PC-3 (cell line): ENCODE results near the gene BPIFB2. TPM values are rescaled to one million over a fixed set of nuclear protein-coding genes. Genes with fewer than 3 reads are reported as not detected.

Source experiments
- ATAC-seq: fragments of 200-7000 bp; cut with Tn5 transposase; 2 replicates; pipeline ENCODE4 v1.9.1; 2020; ENCODE audit warnings: mild to moderate bottlenecking, moderate library complexity
- BruUV-seq: library from RNA; stranded (reverse); fragments of 400-500 nt; replicated peaks from 2 replicates; lab custom pipeline; 2021; lab: Mats Ljungman, UMichigan
- CTCF ChIA-PET: fragments of 300-600 bp; sonication (Branson Sonifier 250); formaldehyde crosslinking; loops from one replicate; lab custom pipeline; 2022; ENCODE audit warnings: antibody characterized with exemption; lab: Charles Lee
- POLR2A ChIA-PET: fragments of 300-600 bp; sonication (Branson Sonifier 250); formaldehyde crosslinking; loops from one replicate; lab custom pipeline; 2022; ENCODE audit warnings: antibody characterized with exemption; ENCODE audit not compliant: unreplicated experiment; lab: Charles Lee
- DNase-seq: peaks from one replicate; pipeline ENCODE4 v3.0.0-alpha.2; 2015
- H2AFZ ChIP-seq: fragments of 300-600 bp; sonication (generic); 2 replicates; pipeline ENCODE4 v1.6.0; 2016; ENCODE audit warnings: antibody characterized with exemption, low read length
- H3F3A ChIP-seq: fragments of 300-600 bp; sonication (generic); one replicate; pipeline ENCODE4 v1.6.0; 2017; ENCODE audit warnings: antibody characterized with exemption, low read length, control low read depth, mild to moderate bottlenecking; ENCODE audit not compliant: unreplicated experiment
- H3K27ac ChIP-seq: fragments of 300-600 bp; sonication (generic); 2 replicates; pipeline ENCODE4 v1.5.1; 2016; ENCODE audit warnings: mild to moderate bottlenecking, low read length
- H3K27me3 ChIP-seq: fragments of 300-600 bp; sonication (generic); 2 replicates; pipeline ENCODE4 v1.6.1; 2016; ENCODE audit warnings: low read length, mixed read lengths
- H3K36me3 ChIP-seq: fragments of 300-600 bp; sonication (generic); 2 replicates; pipeline ENCODE4 v1.6.1; 2016; ENCODE audit warnings: low read depth, mixed run types, low read length, mixed read lengths
- H3K4me1 ChIP-seq: fragments of 300-600 bp; sonication (generic); 2 replicates; pipeline ENCODE4 v1.5.1; 2016; ENCODE audit warnings: low read length; ENCODE audit not compliant: insufficient read depth
- H3K4me2 ChIP-seq: fragments of 300-600 bp; sonication (generic); 2 replicates; pipeline ENCODE4 v1.6.0; 2016; ENCODE audit warnings: low read length
- H3K4me3 ChIP-seq: fragments of 300-600 bp; sonication (generic); 2 replicates; pipeline ENCODE4 v1.5.1; 2016; ENCODE audit warnings: mild to moderate bottlenecking, low read length, mixed read lengths
- H3K79me2 ChIP-seq: fragments of 300-600 bp; sonication (generic); 2 replicates; pipeline ENCODE4 v1.6.1; 2017; ENCODE audit warnings: low read length, mixed read lengths
- H3K9ac ChIP-seq: fragments of 300-600 bp; sonication (generic); 2 replicates; pipeline ENCODE4 v1.6.0; 2016; ENCODE audit warnings: mild to moderate bottlenecking, low read length
- H3K9me2 ChIP-seq: fragments of 300-600 bp; sonication (generic); replicated peaks from 2 replicates; pipeline ENCODE4 v1.6.1; 2016; ENCODE audit warnings: mixed run types, low read length, mixed read lengths
- H3K9me3 ChIP-seq: fragments of 300-600 bp; sonication (generic); 2 replicates; pipeline ENCODE4 v1.6.1; 2016; ENCODE audit warnings: low read length, mixed read lengths
- H4K20me1 ChIP-seq: fragments of 300-600 bp; sonication (generic); 2 replicates; pipeline ENCODE4 v1.6.1; 2016; ENCODE audit warnings: low read length, mixed read lengths
- EZH2 ChIP-seq: fragments of 300-600 bp; sonication (generic); IDR thresholded peaks from one replicate; pipeline ENCODE4 v1.6.1; 2017; ENCODE audit warnings: antibody characterized with exemption, mild to moderate bottlenecking, low read length; ENCODE audit not compliant: unreplicated experiment
- EZH2phosphoT487 ChIP-seq: fragments of 300-600 bp; sonication (generic); IDR thresholded peaks from 2 replicates; pipeline ENCODE4 v1.6.1; 2018; ENCODE audit warnings: mild to moderate bottlenecking, antibody characterized with exemption, low read length, borderline replicate concordance
- intact Hi-C: fragments of 100-400 bp; cut with micrococcal nuclease; formaldehyde crosslinking; loops from 2 replicates; pipeline ENCODE4 v1.9.0; 2023
- total RNA-seq: library from RNA; depleted of rRNA; stranded (reverse); fragments of >200 nt; gene quantifications from 2 replicates; pipeline ENCODE4 v1.2.3, GENCODE V29; 2014
- TF ChIP-seq, protein P1 (sequence below): fragments of 300-600 bp; sonication (generic); conservative IDR thresholded peaks from 2 replicates; pipeline ENCODE4 v1.5.1; 2017; ENCODE audit warnings: antibody characterized with exemption, low read depth, mild to moderate bottlenecking, low read length

The BPIFB2 gene
- total RNA-seq, 1 experiment from 2014 or later: not detected

DNA sequence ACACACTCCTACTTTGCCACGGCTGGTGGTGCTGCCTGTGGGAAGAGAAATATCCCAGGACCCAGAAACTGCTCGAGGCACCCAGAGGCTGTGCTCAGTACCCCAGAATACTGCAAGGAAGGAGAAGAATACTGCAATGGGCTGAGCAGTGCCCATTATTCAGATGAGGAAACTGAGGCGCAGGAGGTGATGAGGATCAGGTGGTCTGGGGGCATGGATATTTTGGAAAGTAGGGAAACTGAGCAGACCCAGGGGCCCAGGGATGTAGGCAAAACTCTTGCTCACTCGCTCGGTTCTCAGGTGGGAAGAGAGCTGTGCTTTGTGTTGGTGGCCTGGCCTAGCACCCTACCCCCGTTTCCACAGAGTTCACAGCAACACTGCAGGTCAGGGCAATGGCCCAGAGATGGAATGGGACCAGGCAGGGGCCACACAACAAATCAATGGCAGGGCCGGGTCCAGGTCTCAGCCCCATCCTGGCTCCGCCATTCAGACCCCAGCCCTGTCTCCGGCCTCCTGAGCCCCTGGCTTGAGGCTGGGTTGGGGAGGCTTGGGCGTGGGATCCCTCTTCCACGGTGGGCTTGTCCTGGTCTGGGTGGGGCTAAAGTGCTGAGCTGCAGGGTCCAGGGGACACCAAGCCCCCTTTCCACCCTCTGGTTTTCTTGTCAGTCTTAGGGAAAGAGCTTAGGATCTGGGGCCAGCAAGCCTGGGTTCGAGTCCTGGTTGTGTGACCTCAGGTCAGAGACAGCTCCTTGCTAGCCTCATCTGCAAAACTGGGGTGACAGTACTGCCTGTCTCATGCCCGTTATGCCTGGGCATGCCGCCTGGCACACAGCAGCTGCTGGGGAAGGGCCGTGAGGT, 37.2 kb upstream of the BPIFB2 start:
- H3F3A ChIP-seq: no peaks in the 10 kb centered on the region
- no peak overlapping the region for H3K4me3 ChIP-seq
- peaks cover 48% of the 10 kb centered on the region for H3K27me3 ChIP-seq
- no peak for DNase-seq
- H3K36me3 ChIP-seq: no peaks in the 10 kb centered on the region
- H3K4me2 ChIP-seq: no peak overlapping the region
- H3K27ac ChIP-seq: no peak overlapping the region
- no TSS peak for BruUV-seq
- ChIA-PET POLR2A (no interaction called here), CTCF (no interaction called here)
- H3K9ac ChIP-seq: no peak overlapping the region
- H4K20me1 ChIP-seq: no peaks in the 10 kb centered on the region
- no peaks in the 10 kb centered on the region for H3K79me2 ChIP-seq
- H3K9me3 ChIP-seq: no peaks in the 10 kb centered on the region
- H3K4me1 ChIP-seq: no peaks in the 10 kb centered on the region
- no peak for ATAC-seq
- H2AFZ ChIP-seq: no peak overlapping the region
- intact Hi-C loops: no loop called here
- TF ChIP-seq, protein P1, sequence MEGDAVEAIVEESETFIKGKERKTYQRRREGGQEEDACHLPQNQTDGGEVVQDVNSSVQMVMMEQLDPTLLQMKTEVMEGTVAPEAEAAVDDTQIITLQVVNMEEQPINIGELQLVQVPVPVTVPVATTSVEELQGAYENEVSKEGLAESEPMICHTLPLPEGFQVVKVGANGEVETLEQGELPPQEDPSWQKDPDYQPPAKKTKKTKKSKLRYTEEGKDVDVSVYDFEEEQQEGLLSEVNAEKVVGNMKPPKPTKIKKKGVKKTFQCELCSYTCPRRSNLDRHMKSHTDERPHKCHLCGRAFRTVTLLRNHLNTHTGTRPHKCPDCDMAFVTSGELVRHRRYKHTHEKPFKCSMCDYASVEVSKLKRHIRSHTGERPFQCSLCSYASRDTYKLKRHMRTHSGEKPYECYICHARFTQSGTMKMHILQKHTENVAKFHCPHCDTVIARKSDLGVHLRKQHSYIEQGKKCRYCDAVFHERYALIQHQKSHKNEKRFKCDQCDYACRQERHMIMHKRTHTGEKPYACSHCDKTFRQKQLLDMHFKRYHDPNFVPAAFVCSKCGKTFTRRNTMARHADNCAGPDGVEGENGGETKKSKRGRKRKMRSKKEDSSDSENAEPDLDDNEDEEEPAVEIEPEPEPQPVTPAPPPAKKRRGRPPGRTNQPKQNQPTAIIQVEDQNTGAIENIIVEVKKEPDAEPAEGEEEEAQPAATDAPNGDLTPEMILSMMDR: no peak
- no peak for TF ChIP-seq EZH2
- TF ChIP-seq EZH2phosphoT487: no peak
- no peaks in the 10 kb centered on the region for H3K9me2 ChIP-seq

DNA sequence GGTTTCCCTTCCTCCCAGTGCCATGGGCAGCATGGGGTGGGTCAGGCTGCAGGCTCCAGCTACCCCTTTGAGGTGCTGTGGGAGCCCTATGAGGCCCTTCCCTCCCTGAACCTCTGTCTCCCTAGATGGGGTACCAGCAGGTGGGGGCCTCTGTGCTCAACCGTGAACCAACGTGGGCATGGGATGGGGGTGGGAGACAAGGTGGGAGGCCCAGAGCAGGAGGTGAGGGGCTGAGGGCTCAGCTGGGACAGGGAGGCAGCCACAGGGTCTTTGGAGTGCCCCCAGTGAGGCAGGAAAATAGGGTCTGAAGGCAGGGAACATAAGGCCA, 36.6 kb upstream of the BPIFB2 start:
- no TSS peak for BruUV-seq
- CTCF ChIA-PET: no interaction called here
- intact Hi-C loops: no loop called here

More for the DNA sequence above, 36.6 kb upstream of the BPIFB2 start:
- no peak for ATAC-seq
- no peaks in the 10 kb centered on the region for H3K36me3 ChIP-seq
- no peaks in the 10 kb centered on the region for H3F3A ChIP-seq
- H3K9me3 ChIP-seq: no peaks in the 10 kb centered on the region
- no peak for DNase-seq
- H3K9me2 ChIP-seq: no peaks in the 10 kb centered on the region
- no peak overlapping the region for H3K4me2 ChIP-seq
- TF ChIP-seq EZH2 (no peak), EZH2phosphoT487 (no peak)
- TF ChIP-seq, protein P1: no peak
- no peaks in the 10 kb centered on the region for H4K20me1 ChIP-seq
- peaks cover 46% of the 10 kb centered on the region for H3K27me3 ChIP-seq
- no peak overlapping the region for H3K9ac ChIP-seq
- H2AFZ ChIP-seq: no peak overlapping the region
- no peak overlapping the region for H3K4me3 ChIP-seq
- H3K4me1 ChIP-seq: no peaks in the 10 kb centered on the region
- POLR2A ChIA-PET: no interaction called here
- no peaks in the 10 kb centered on the region for H3K79me2 ChIP-seq
- H3K27ac ChIP-seq: no peak overlapping the region
